ENCODE results near the gene ADD1. TPM values are rescaled to one million over a fixed set of nuclear protein-coding genes. Genes with fewer than 3 reads are reported as not detected.

The ADD1 gene
- total and polyA plus RNA-seq, 2 of the 13 experiments (the other 11 are each of a cell fraction or from before 2014, with no cell fraction given) = 73.9 to 122 TPM

DNA sequence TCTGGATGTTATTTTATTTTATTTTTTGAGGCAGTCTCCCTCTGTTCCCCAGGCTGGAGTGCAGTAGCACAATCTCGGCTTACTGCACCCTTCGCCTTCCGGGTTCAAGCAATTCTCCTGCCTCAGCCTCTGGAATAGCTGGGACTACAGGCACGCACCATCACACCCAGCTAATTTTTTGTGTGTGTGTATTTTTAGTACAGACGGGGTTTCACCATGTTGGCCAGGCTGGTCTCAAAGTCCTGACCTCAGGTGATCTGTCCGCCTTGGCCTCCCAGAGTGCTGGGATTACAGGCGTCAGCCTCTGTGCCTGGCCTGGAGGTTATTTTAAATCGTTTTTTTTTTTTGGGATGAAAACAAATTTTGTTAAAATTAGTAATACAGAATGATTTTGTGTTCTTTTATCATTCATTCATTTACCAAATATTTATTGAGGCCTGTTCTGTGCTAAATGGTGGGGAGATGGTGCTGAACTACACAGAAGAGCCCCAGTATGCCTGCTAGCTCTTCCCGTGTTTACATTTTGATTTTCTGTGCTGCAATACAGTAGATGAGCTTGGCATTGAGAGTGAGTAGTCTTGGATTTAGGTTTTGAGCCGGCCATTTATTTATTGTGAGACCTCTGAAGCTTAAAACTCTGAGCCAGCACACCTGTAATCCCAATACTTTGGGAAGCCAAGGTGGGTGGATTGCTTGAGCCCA, 22.7 kb downstream of the ADD1 start (continued):
- 0 out of 2 replicates have a peak, but pooled peaks have one; percentile 23 for TF ChIP-seq ZNF770 (CRISPR knock-in tag; IDR thresholded peaks at IDR 0.05)
- TF ChIP-seq ZSCAN20 (CRISPR knock-in tag; IDR thresholded peaks at IDR 0.05; ENCODE audit: borderline replicate concordance) = no peak
- no peak for TF ChIP-seq ZNF263 (CRISPR knock-in tag; IDR thresholded peaks at IDR 0.05)
- no peak for TF ChIP-seq ZNF124 (CRISPR knock-in tag; IDR thresholded peaks at IDR 0.05)
- TF ChIP-seq MYC (CRISPR knock-in tag; IDR thresholded peaks at IDR 0.05; ENCODE audit: borderline replicate concordance) = 0 out of 2 replicates have a peak, but pooled peaks have one; percentile 13
- TF ChIP-seq, protein P1, sequence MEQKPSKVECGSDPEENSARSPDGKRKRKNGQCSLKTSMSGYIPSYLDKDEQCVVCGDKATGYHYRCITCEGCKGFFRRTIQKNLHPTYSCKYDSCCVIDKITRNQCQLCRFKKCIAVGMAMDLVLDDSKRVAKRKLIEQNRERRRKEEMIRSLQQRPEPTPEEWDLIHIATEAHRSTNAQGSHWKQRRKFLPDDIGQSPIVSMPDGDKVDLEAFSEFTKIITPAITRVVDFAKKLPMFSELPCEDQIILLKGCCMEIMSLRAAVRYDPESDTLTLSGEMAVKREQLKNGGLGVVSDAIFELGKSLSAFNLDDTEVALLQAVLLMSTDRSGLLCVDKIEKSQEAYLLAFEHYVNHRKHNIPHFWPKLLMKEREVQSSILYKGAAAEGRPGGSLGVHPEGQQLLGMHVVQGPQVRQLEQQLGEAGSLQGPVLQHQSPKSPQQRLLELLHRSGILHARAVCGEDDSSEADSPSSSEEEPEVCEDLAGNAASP (CRISPR knock-in tag; IDR thresholded peaks at IDR 0.05; ENCODE audit: borderline replicate concordance) = peak; percentile 96; the same call in 1 of the 2 replicates
- TF ChIP-seq HNF4A (CRISPR knock-in tag; IDR thresholded peaks at IDR 0.05) = peak; percentile 77
- no peak for TF ChIP-seq NFAT5 (CRISPR knock-in tag; IDR thresholded peaks at IDR 0.05)
- peak; percentile 67 for TF ChIP-seq SAP130 (CRISPR knock-in tag; IDR thresholded peaks at IDR 0.05; ENCODE audit: low read depth)
- TF ChIP-seq JUND (CRISPR knock-in tag; IDR thresholded peaks at IDR 0.05) = no peak
- TF ChIP-seq, protein P2, sequence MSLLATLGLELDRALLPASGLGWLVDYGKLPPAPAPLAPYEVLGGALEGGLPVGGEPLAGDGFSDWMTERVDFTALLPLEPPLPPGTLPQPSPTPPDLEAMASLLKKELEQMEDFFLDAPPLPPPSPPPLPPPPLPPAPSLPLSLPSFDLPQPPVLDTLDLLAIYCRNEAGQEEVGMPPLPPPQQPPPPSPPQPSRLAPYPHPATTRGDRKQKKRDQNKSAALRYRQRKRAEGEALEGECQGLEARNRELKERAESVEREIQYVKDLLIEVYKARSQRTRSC (CRISPR knock-in tag; IDR thresholded peaks at IDR 0.05; ENCODE audit: low read depth) = no peak
- peak; percentile 15 for TF ChIP-seq TEAD3 (CRISPR knock-in tag; optimal IDR thresholded peaks at IDR 0.05; ENCODE audit: borderline replicate concordance)
- peak; percentile 30; the same call in 1 of the 2 replicates for TF ChIP-seq FOXP4 (CRISPR knock-in tag; IDR thresholded peaks at IDR 0.05)
- TF ChIP-seq KMT2A (CRISPR knock-in tag; IDR thresholded peaks at IDR 0.05) = peak; percentile 41; the same call in 1 of the 2 replicates
